HepG2 (cell line): ENCODE data around the gene UACA. TPM values are rescaled to one million over a fixed set of nuclear protein-coding genes. Genes with fewer than 3 reads are reported as not detected.

Experiments used
- ETV5 ChIP-seq: IDR thresholded peaks from 2 replicates; pipeline ENCODE4 v1.6.1; 2018; ENCODE audit warnings: missing biosample characterization, missing genetic modification reagents, inconsistent platforms, borderline replicate concordance
- FIP1L1 ChIP-seq: fragments of 200-400 bp; formaldehyde crosslinking; IDR thresholded peaks from 2 replicates; pipeline ENCODE4 v1.6.1; 2018; ENCODE audit warnings: low read depth, mild to moderate bottlenecking, low read length, moderate library complexity, borderline replicate concordance; ENCODE audit not compliant: insufficient read depth
- FOXO4 ChIP-seq: sonication (generic); formaldehyde crosslinking; conservative IDR thresholded peaks from 2 replicates; pipeline ENCODE4 v1.8.1; 2023; ENCODE audit warnings: missing genetic modification reagents
- RARA ChIP-seq: IDR thresholded peaks from 2 replicates; pipeline ENCODE4 v1.6.1; 2016; ENCODE audit warnings: missing genetic modification reagents, missing compliant biosample characterization
- RBAK ChIP-seq: sonication (generic); formaldehyde crosslinking; IDR thresholded peaks from 2 replicates; pipeline ENCODE4 v1.5.1; 2020; ENCODE audit warnings: mild to moderate bottlenecking, missing genetic modification reagents
- TAF15 ChIP-seq: fragments of 200-400 bp; formaldehyde crosslinking; IDR thresholded peaks from one replicate; pipeline ENCODE4 v1.6.1; 2018; ENCODE audit warnings: mild to moderate bottlenecking, low read depth, low read length; ENCODE audit not compliant: poor library complexity, severe bottlenecking
- TARDBP ChIP-seq: sonication (generic); formaldehyde crosslinking; IDR thresholded peaks from 2 replicates; pipeline ENCODE4 v1.8.0; 2022; ENCODE audit warnings: mild to moderate bottlenecking, missing genetic modification reagents
- TERF1 ChIP-seq: sonication (generic); formaldehyde crosslinking; IDR thresholded peaks from 2 replicates; pipeline ENCODE4 v1.8.0; 2022; ENCODE audit warnings: mild to moderate bottlenecking, missing genetic modification reagents, moderate library complexity
- TMF1 ChIP-seq: sonication (generic); formaldehyde crosslinking; IDR thresholded peaks from 2 replicates; pipeline ENCODE4 v1.8.1; 2022; ENCODE audit warnings: low read depth, missing genetic modification reagents
- ZNF772 ChIP-seq: sonication (generic); formaldehyde crosslinking; IDR thresholded peaks from 2 replicates; pipeline ENCODE4 v1.5.0; 2020; ENCODE audit warnings: mild to moderate bottlenecking, missing genetic modification reagents
- polyA plus RNA-seq, 8 experiments: library from polyadenylated mRNA; depleted of rRNA in 3 of 8; stranded (reverse) in 7 of 8; unstranded in 1 of 8; fragments of >200 nt; fragmentation: Illumina TruSeq in 4 of 8; extraction: Trizol in 4 of 8; gene quantifications; 2 replicates each; pipeline versions ENCODE4 v1.2.1 to v1.2.3, GENCODE V29; 2011 to 2016; ENCODE audit warnings: low read depth in 4 of 8, missing spikeins in 1 of 8, mixed read lengths in 1 of 8; ENCODE audit not compliant: insufficient read depth in 1 of 8
- total RNA-seq, 5 experiments: library from RNA; depleted of rRNA; stranded (reverse); fragments of >200 nt; fragmentation: Illumina TruSeq; extraction: Trizol; gene quantifications; 2 replicates each; pipeline ENCODE4 v1.2.3, GENCODE V29; 2016; ENCODE audit warnings: low read depth in 1 of 5
- TF ChIP-seq, protein P1 (sequence below): sonication (generic); formaldehyde crosslinking; IDR thresholded peaks from one replicate; pipeline ENCODE4 v1.5.1; 2020; ENCODE audit warnings: mild to moderate bottlenecking, missing genetic modification reagents; ENCODE audit errors: not compliant biosample characterization
- TF ChIP-seq, protein P2 (sequence below): sonication (generic); formaldehyde crosslinking; IDR thresholded peaks from 2 replicates; pipeline ENCODE4 v1.4.0; 2020; ENCODE audit warnings: missing genetic modification reagents, borderline replicate concordance

UACA gene
- total and polyA plus RNA-seq, 2 of the 13 experiments (the other 11 are each of a cell fraction or from before 2014, with no cell fraction given) = 17.8 to 39.2 TPM

DNA sequence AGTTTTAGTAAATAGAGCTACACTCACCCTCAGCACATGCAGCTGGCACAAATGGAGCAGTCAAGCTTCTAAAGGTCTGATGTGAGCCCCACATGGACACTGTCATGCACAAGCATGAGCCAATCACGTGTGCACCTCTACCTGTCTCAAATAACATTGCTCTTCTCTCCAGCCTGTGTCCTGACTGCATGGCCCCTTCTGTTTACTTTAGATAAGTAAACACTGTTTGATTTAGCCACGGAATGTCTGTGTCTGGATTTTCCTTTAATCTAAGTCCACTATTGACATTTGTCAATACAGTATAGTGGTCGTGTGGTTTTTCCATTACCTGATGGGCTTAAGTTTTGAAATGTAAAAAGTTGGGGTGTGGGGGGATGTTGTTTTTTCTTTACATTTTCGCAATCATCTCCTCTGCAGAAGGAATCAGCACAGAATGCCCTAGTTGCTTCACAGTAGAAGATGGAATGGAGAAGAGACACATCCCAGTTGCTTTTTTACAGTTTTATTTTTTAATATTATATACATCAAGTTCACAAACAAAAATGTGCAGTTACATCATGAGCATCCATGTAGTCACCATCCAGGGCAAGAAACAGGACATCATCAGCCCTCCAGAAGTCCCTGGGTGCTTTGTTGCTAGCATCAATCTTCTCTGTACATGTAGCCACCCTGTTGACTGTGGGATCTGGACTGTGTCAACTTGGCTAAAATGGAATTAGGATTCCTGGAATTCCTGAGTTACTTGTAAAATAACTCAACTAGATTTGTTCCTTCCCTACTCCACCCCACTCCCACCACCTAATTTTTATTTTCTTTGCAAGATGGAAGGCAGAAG lies 146.1 kb downstream of the UACA start (continued):
- TF ChIP-seq ETV5 (CRISPR knock-in tag) = peak; percentile 61; the same call in 1 of the 2 replicates
- TF ChIP-seq, protein P1, sequence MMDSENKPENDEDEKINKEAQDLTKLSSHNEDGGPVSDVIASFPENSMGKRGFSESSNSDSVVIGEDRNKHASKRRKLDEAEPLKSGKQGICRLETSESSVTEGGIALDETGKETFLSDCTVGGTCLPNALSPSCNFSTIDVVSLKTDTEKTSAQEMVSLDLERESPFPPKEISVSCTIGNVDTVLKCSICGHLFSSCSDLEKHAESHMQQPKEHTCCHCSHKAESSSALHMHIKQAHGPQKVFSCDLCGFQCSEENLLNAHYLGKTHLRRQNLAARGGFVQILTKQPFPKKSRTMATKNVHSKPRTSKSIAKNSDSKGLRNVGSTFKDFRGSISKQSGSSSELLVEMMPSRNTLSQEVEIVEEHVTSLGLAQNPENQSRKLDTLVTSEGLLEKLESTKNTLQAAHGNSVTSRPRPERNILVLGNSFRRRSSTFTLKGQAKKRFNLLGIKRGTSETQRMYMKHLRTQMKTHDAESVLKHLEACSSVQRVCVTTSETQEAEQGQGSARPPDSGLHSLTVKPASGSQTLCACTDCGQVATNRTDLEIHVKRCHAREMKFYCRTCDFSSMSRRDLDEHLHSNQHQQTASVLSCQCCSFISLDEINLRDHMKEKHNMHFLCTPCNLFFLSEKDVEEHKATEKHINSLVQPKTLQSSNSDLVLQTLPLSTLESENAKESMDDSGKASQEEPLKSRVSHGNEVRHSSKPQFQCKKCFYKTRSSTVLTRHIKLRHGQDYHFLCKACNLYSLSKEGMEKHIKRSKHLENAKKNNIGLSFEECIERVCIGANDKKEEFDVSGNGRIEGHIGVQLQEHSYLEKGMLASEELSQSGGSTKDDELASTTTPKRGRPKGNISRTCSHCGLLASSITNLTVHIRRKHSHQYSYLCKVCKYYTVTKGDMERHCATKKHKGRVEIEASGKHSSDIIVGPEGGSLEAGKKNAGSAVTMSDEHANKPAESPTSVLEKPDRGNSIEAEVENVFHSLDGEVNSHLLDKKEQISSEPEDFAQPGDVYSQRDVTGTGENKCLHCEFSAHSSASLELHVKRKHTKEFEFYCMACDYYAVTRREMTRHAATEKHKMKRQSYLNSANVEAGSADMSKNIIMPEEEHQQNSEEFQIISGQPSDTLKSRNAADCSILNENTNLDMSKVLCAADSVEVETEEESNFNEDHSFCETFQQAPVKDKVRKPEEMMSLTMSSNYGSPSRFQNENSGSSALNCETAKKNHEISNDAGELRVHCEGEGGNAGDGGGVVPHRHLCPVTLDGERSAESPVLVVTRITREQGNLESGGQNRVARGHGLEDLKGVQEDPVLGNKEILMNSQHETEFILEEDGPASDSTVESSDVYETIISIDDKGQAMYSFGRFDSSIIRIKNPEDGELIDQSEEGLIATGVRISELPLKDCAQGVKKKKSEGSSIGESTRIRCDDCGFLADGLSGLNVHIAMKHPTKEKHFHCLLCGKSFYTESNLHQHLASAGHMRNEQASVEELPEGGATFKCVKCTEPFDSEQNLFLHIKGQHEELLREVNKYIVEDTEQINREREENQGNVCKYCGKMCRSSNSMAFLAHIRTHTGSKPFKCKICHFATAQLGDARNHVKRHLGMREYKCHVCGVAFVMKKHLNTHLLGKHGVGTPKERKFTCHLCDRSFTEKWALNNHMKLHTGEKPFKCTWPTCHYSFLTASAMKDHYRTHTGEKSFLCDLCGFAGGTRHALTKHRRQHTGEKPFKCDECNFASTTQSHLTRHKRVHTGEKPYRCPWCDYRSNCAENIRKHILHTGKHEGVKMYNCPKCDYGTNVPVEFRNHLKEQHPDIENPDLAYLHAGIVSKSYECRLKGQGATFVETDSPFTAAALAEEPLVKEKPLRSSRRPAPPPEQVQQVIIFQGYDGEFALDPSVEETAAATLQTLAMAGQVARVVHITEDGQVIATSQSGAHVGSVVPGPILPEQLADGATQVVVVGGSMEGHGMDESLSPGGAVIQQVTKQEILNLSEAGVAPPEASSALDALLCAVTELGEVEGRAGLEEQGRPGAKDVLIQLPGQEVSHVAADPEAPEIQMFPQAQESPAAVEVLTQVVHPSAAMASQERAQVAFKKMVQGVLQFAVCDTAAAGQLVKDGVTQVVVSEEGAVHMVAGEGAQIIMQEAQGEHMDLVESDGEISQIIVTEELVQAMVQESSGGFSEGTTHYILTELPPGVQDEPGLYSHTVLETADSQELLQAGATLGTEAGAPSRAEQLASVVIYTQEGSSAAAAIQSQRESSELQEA (CRISPR knock-in tag) = no peak
- no peak for TF ChIP-seq TMF1 (CRISPR knock-in tag)
- peak; percentile 96 for TF ChIP-seq TARDBP (CRISPR knock-in tag)
- no peak for TF ChIP-seq TAF15
- no peak for TF ChIP-seq FOXO4 (CRISPR knock-in tag)
- TF ChIP-seq, protein P2, sequence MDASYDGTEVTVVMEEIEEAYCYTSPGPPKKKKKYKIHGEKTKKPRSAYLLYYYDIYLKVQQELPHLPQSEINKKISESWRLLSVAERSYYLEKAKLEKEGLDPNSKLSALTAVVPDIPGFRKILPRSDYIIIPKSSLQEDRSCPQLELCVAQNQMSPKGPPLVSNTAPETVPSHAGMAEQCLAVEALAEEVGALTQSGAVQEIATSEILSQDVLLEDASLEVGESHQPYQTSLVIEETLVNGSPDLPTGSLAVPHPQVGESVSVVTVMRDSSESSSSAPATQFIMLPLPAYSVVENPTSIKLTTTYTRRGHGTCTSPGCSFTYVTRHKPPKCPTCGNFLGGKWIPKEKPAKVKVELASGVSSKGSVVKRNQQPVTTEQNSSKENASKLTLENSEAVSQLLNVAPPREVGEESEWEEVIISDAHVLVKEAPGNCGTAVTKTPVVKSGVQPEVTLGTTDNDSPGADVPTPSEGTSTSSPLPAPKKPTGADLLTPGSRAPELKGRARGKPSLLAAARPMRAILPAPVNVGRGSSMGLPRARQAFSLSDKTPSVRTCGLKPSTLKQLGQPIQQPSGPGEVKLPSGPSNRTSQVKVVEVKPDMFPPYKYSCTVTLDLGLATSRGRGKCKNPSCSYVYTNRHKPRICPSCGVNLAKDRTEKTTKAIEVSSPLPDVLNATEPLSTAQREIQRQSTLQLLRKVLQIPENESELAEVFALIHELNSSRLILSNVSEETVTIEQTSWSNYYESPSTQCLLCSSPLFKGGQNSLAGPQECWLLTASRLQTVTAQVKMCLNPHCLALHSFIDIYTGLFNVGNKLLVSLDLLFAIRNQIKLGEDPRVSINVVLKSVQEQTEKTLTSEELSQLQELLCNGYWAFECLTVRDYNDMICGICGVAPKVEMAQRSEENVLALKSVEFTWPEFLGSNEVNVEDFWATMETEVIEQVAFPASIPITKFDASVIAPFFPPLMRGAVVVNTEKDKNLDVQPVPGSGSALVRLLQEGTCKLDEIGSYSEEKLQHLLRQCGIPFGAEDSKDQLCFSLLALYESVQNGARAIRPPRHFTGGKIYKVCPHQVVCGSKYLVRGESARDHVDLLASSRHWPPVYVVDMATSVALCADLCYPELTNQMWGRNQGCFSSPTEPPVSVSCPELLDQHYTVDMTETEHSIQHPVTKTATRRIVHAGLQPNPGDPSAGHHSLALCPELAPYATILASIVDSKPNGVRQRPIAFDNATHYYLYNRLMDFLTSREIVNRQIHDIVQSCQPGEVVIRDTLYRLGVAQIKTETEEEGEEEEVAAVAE (CRISPR knock-in tag) = peak; percentile 78
- TF ChIP-seq RARA (CRISPR knock-in tag) = peak; percentile 96
- TF ChIP-seq FIP1L1 = no peak
- TF ChIP-seq RBAK (CRISPR knock-in tag) = no peak
- TF ChIP-seq TERF1 (CRISPR knock-in tag) = no peak
- peak; percentile 52; the same call in 1 of the 2 replicates for TF ChIP-seq ZNF772 (CRISPR knock-in tag)
